HCT116 (cell line): ENCODE data around the gene KAZN. TPM values are rescaled to one million over a fixed set of nuclear protein-coding genes. Genes with fewer than 3 reads are reported as not detected.

Experiments
- ATAC-seq: fragments of 200-7000 bp; cut with Tn5 transposase; 2 replicates; pipeline ENCODE4 v1.9.1; 2020; ENCODE audit warnings: mild to moderate bottlenecking, moderate library complexity
- BruUV-seq: library from RNA; stranded (reverse); fragments of 400-500 nt; replicated peaks from 2 replicates; lab custom pipeline; 2021; lab: Mats Ljungman, UMichigan
- CTCF ChIA-PET: fragments of 300-600 bp; sonication (Branson Sonifier 250); formaldehyde crosslinking; loops from one replicate; lab custom pipeline; 2021; ENCODE audit warnings: antibody characterized with exemption; lab: Charles Lee
- POLR2A ChIA-PET: fragments of 300-600, 350-600 bp; sonication (Branson Sonifier 250); formaldehyde crosslinking; loops from one replicate; lab custom pipeline; 2021; ENCODE audit warnings: antibody characterized with exemption; lab: Charles Lee
- RAD21 ChIA-PET, 2 experiments: fragments of 300-600 bp; sonication (Branson Sonifier 250); formaldehyde crosslinking; loops; one replicate each; lab custom pipeline; 2023; ENCODE audit warnings: low total read pairs in 2 of 2; ENCODE audit not compliant: uncharacterized antibody in 2 of 2, unreplicated experiment in 2 of 2, low non-redundant PET in 1 of 2; lab: Charles Lee
- DNase-seq: peaks from one replicate; pipeline ENCODE4 v3.0.0-alpha.2; 2010; ENCODE audit warnings: low read depth, low spot score
- H2AFZ ChIP-seq: fragments of 200-600 bp; shearing (Covaris generic), sonication (generic); 2 replicates; pipeline ENCODE4 v1.6.1; 2017; ENCODE audit warnings: low read depth, mixed run types, mixed read lengths, antibody characterized with exemption, low read length; ENCODE audit not compliant: poor library complexity, severe bottlenecking
- H3K27ac ChIP-seq: 2 replicates; pipeline ENCODE4 v1.5.1; 2012; ENCODE audit warnings: low read depth, low read length
- H3K27me3 ChIP-seq: fragments of 200-600 bp; sonication (generic); 2 replicates; pipeline ENCODE4 v1.6.1; 2016; ENCODE audit warnings: mixed run types, low read length, mixed read lengths; ENCODE audit not compliant: insufficient read depth
- H3K36me3 ChIP-seq, 2 experiments: fragments of 200-500 bp in 1 of 2; fragments of 200-600 bp in 1 of 2; sonication (Bioruptor generic) in 1 of 2; sonication (generic) in 1 of 2; 2 replicates each; pipeline versions ENCODE4 v1.5.1 to v1.6.1; 2014 to 2016; ENCODE audit warnings: low read length in 2 of 2, inconsistent platforms in 1 of 2, mixed read lengths in 1 of 2, mixed run types in 1 of 2; ENCODE audit not compliant: insufficient read depth in 2 of 2, control insufficient read depth in 1 of 2
- H3K4me1 ChIP-seq, 2 experiments: fragments of 200-600 bp in 1 of 2; sonication (generic) in 1 of 2; 2 replicates each; pipeline versions ENCODE4 v1.5.1 to v1.6.1; 2012 to 2017; ENCODE audit warnings: low read length in 2 of 2, inconsistent platforms in 1 of 2, mild to moderate bottlenecking in 1 of 2, mixed read lengths in 1 of 2, mixed run types in 1 of 2, moderate library complexity in 1 of 2; ENCODE audit not compliant: insufficient read depth in 2 of 2, control insufficient read depth in 1 of 2
- H3K4me2 ChIP-seq: fragments of 200-600 bp; sonication (generic); 2 replicates; pipeline ENCODE4 v1.6.1; 2017; ENCODE audit warnings: mixed run types, low read length, mixed read lengths
- H3K4me3 ChIP-seq, 2 experiments: fragments of 200-600 bp in 1 of 2; sonication (generic) in 1 of 2; replicated peaks in 1 of 2; 2 replicates each; pipeline ENCODE4 v1.5.1; 2011 to 2016; ENCODE audit warnings: low read length in 2 of 2, control low read depth in 1 of 2, low read depth in 1 of 2, mild to moderate bottlenecking in 1 of 2, mixed read lengths in 1 of 2, mixed run types in 1 of 2
- H3K79me2 ChIP-seq: fragments of 200-600 bp; sonication (generic); 2 replicates; pipeline ENCODE4 v1.6.1; 2017; ENCODE audit warnings: mild to moderate bottlenecking, mixed run types, low read length, moderate library complexity, mixed read lengths; ENCODE audit not compliant: insufficient read depth
- H3K9ac ChIP-seq: fragments of 200-600 bp; sonication (generic); 2 replicates; pipeline ENCODE4 v1.6.1; 2016; ENCODE audit warnings: low read length, mixed read lengths
- H3K9me2 ChIP-seq: fragments of 200-600 bp; sonication (generic), shearing (Covaris generic); 2 replicates; pipeline ENCODE4 v1.6.1; 2017; ENCODE audit warnings: mixed run types, mild to moderate bottlenecking, moderate library complexity; ENCODE audit not compliant: insufficient read depth
- H3K9me3 ChIP-seq, 2 experiments: fragments of 200-500 bp in 1 of 2; fragments of 200-600 bp in 1 of 2; sonication (Bioruptor generic) in 1 of 2; sonication (generic) in 1 of 2; 2 replicates each; pipeline ENCODE4 v1.6.1; 2014 to 2017; ENCODE audit warnings: low read length in 2 of 2, mixed read lengths in 2 of 2, inconsistent platforms in 1 of 2, low read depth in 1 of 2, mild to moderate bottlenecking in 1 of 2, mixed run types in 1 of 2, moderate library complexity in 1 of 2; ENCODE audit not compliant: control insufficient read depth in 1 of 2, insufficient read depth in 1 of 2
- H4K20me1 ChIP-seq: fragments of 200-600 bp; sonication (generic), shearing (Covaris generic); 2 replicates; pipeline ENCODE4 v1.6.1; 2017; ENCODE audit warnings: mixed run types, mild to moderate bottlenecking, moderate library complexity; ENCODE audit not compliant: insufficient read depth
- CTCF ChIP-seq, 3 experiments: fragments of 200-600 bp in 1 of 3; sonication (generic) in 1 of 3; IDR thresholded peaks in 2 of 3; conservative IDR thresholded peaks in 1 of 3; 2 replicates each; pipeline ENCODE4 v1.5.1; 2012 to 2017; ENCODE audit warnings: low read depth in 2 of 3, low read length in 2 of 3, antibody characterized with exemption in 1 of 3, borderline replicate concordance in 1 of 3, control low read depth in 1 of 3, mild to moderate bottlenecking in 1 of 3, mixed read lengths in 1 of 3, mixed run types in 1 of 3, moderate library complexity in 1 of 3; ENCODE audit not compliant: insufficient read depth in 1 of 3
- ELF1 ChIP-seq: IDR thresholded peaks from 2 replicates; pipeline ENCODE4 v1.6.1; 2012; ENCODE audit warnings: low read depth, borderline replicate concordance
- ZBTB33 ChIP-seq: IDR thresholded peaks from 2 replicates; pipeline ENCODE4 v1.6.1; 2011; ENCODE audit warnings: mild to moderate bottlenecking, low read length, moderate library complexity; ENCODE audit not compliant: insufficient replicate concordance; ENCODE audit errors: extremely low read depth
- ZFX ChIP-seq: fragments of 450-650 bp; IDR thresholded peaks from 2 replicates; pipeline ENCODE4 v1.6.1; 2017
- intact Hi-C: fragments of 100-400 bp; cut with micrococcal nuclease; formaldehyde crosslinking; loops from 2 replicates; pipeline ENCODE4 v1.10.0; 2022
- total RNA-seq: library from RNA; stranded (reverse); gene quantifications from one replicate; pipeline ENCODE4 v1.2.1, GENCODE V29; 2021; ENCODE audit not compliant: unreplicated experiment
- TF ChIP-seq, protein P1 (sequence below): IDR thresholded peaks from 2 replicates; pipeline ENCODE4 v1.6.1; 2012; ENCODE audit warnings: low read depth

KAZN gene
- total RNA-seq, 1 experiment from 2014 or later: 13.4 TPM

- H4K20me1 ChIP-seq: no peaks in the 10 kb centered on the region
- H3K4me1 ChIP-seq: no peaks in the 10 kb centered on the region
- H3K9me3 ChIP-seq: peaks cover 3 to 7% of the 10 kb centered on the region in 2 experiments; a peak in 1 of 4 replicates
- H3K4me2 ChIP-seq: no peak overlapping the region
- BruUV-seq: no TSS peak
- no peak overlapping the region for H3K27ac ChIP-seq
- no peak overlapping the region for H3K4me3 ChIP-seq
- H2AFZ ChIP-seq: no peak overlapping the region
- H3K36me3 ChIP-seq: no peaks in the 10 kb centered on the region
- no peak for TF ChIP-seq ZBTB33
- TF ChIP-seq, protein P1, sequence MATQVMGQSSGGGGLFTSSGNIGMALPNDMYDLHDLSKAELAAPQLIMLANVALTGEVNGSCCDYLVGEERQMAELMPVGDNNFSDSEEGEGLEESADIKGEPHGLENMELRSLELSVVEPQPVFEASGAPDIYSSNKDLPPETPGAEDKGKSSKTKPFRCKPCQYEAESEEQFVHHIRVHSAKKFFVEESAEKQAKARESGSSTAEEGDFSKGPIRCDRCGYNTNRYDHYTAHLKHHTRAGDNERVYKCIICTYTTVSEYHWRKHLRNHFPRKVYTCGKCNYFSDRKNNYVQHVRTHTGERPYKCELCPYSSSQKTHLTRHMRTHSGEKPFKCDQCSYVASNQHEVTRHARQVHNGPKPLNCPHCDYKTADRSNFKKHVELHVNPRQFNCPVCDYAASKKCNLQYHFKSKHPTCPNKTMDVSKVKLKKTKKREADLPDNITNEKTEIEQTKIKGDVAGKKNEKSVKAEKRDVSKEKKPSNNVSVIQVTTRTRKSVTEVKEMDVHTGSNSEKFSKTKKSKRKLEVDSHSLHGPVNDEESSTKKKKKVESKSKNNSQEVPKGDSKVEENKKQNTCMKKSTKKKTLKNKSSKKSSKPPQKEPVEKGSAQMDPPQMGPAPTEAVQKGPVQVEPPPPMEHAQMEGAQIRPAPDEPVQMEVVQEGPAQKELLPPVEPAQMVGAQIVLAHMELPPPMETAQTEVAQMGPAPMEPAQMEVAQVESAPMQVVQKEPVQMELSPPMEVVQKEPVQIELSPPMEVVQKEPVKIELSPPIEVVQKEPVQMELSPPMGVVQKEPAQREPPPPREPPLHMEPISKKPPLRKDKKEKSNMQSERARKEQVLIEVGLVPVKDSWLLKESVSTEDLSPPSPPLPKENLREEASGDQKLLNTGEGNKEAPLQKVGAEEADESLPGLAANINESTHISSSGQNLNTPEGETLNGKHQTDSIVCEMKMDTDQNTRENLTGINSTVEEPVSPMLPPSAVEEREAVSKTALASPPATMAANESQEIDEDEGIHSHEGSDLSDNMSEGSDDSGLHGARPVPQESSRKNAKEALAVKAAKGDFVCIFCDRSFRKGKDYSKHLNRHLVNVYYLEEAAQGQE: no peak
- TF ChIP-seq CTCF (IDR thresholded peaks at IDR 0.05 in 2 of 3, conservative IDR thresholded peaks at IDR 0.05 in 1 of 3; ENCODE audit: borderline replicate concordance in 1 of 3, insufficient read depth in 1 of 3, low read depth in 2 of 3, low read length in 2 of 3): no peak
- TF ChIP-seq ELF1: no peak
- no peak for TF ChIP-seq ZFX
- TF ChIP-seq, all 23 proteins: peak for 0
- ChIA-PET POLR2A (no interaction called here), CTCF (no interaction called here), RAD21 (no interaction called here)
- DNase-seq (no peak), ATAC-seq (no peak)
- Histone ChIP-seq H3K27me3 (peaks cover 12% of the 10 kb centered on the region; the same call in 1 of the 2 replicates), H3K9me2 (no peaks in the 10 kb centered on the region), H3K79me2 (no peaks in the 10 kb centered on the region), H3K9ac (no peak overlapping the region)
- intact Hi-C loops: loop anchor here (10.0 kb wide), 2 partner anchors 328 to 538 kb away; no protein-coding TSS in a partner anchor
Measured at GRCh38 chr1:15102646-15103045, 504.2 kb downstream of the KAZN start.
